A549 (cell line): ENCODE measurements around the gene MAP3K12. TPM values are rescaled to one million over a fixed set of nuclear protein-coding genes. Genes with fewer than 3 reads are reported as not detected.
A peak's percentile ranks its signal among the peaks of the same experiment; 100 is the strongest.

ENCODE experiments used
- ATAC-seq, 2 experiments: fragments of 200-7000 bp in 1 of 2; fragments of >200 bp in 1 of 2; cut with Nextera tagmentation in 1 of 2; cut with Tn5 transposase in 1 of 2; 3 replicates each; pipeline versions ENCODE4 v1.8.0 to v1.9.1; 2018 to 2020; ENCODE audit warnings: mild to moderate bottlenecking in 1 of 2, moderate library complexity in 1 of 2
- CTCF ChIA-PET: fragments of 300-600 bp; sonication (Branson Sonifier 250); formaldehyde crosslinking; extraction: SDS; loops from one replicate; lab custom pipeline; 2021; ENCODE audit warnings: antibody characterized with exemption, inconsistent platforms; lab: Yijun Ruan, JAX
- POLR2A ChIA-PET: fragments of 350-600 bp; formaldehyde crosslinking; extraction: SDS; loops from one replicate; lab custom pipeline; 2021; ENCODE audit warnings: antibody characterized with exemption, inconsistent platforms; lab: Yijun Ruan, JAX
- DNase-seq, 2 experiments: peaks; one replicate each; pipeline versions ENCODE4 v3.0.0 to v3.0.0-alpha.2; 2011 to 2016; ENCODE audit warnings: low read depth in 1 of 2, low spot score in 1 of 2
- FAIRE-seq: peaks from 2 replicates; lab custom pipeline; 2011; peaks lifted over from hg19 to GRCh38; lab: Jason Lieb, UNC
- H3K27ac ChIP-seq, 2 experiments: fragments of >200 bp; sonication (Bioruptor Twin); formaldehyde crosslinking; 3 replicates each; pipeline ENCODE4 v1.5.1; 2016 to 2017
- H3K4me1 ChIP-seq: fragments of >200 bp; sonication (Bioruptor Twin); formaldehyde crosslinking; 3 replicates; pipeline ENCODE4 v1.6.1; 2016
- H3K4me2 ChIP-seq: fragments of >200 bp; sonication (Bioruptor Twin); formaldehyde crosslinking; 3 replicates; pipeline ENCODE4 v1.6.1; 2016
- H3K4me3 ChIP-seq: fragments of >200 bp; sonication (Bioruptor Twin); formaldehyde crosslinking; 3 replicates; pipeline ENCODE4 v1.5.1; 2016
- H3K9me3 ChIP-seq: fragments of >200 bp; sonication (Bioruptor Twin); formaldehyde crosslinking; 3 replicates; pipeline ENCODE4 v1.6.1; 2016
- CHD2 ChIP-seq: fragments of 150-350 bp; IDR thresholded peaks from 2 replicates; pipeline ENCODE4 v1.6.1; 2014; ENCODE audit warnings: low read length; ENCODE audit not compliant: partially characterized antibody
- EP300 ChIP-seq, 2 experiments: fragments of >200 bp; sonication (Bioruptor Twin); formaldehyde crosslinking; IDR thresholded peaks; 2 replicates in 1 of 2; 3 replicates in 1 of 2; pipeline ENCODE4 v1.6.1; 2016 to 2017
- FOSL2 ChIP-seq, 2 experiments: fragments of 450-650 bp in 1 of 2; fragments of >200 bp in 1 of 2; sonication (Bioruptor Twin) in 1 of 2; formaldehyde crosslinking; IDR thresholded peaks; 2 replicates each; pipeline versions ENCODE4 v1.5.0 to v1.6.1; 2016 to 2020; ENCODE audit warnings: mild to moderate bottlenecking in 1 of 2, moderate library complexity in 1 of 2
- HOXA7 ChIP-seq: fragments of 250-450 bp; sonication (Bioruptor Pico); IDR thresholded peaks from 2 replicates; pipeline ENCODE4 v1.5.0; 2020; ENCODE audit warnings: mild to moderate bottlenecking, moderate library complexity
- HOXB13 ChIP-seq: fragments of 250-450 bp; sonication (Bioruptor Pico); IDR thresholded peaks from 2 replicates; pipeline ENCODE4 v1.5.0; 2020; ENCODE audit warnings: low read depth, mild to moderate bottlenecking, moderate library complexity
- JUN ChIP-seq, 2 experiments: fragments of >200 bp; sonication (Bioruptor Twin); formaldehyde crosslinking; IDR thresholded peaks; 2 replicates in 1 of 2; 3 replicates in 1 of 2; pipeline ENCODE4 v1.6.1; 2016 to 2017
- NPAS2 ChIP-seq: fragments of 250-450 bp; sonication (Bioruptor Pico); IDR thresholded peaks from 2 replicates; pipeline ENCODE4 v1.8.0; 2022; ENCODE audit warnings: mild to moderate bottlenecking, moderate library complexity, borderline replicate concordance
- PHF8 ChIP-seq: fragments of 200-600 bp; sonication (generic); IDR thresholded peaks from 2 replicates; pipeline ENCODE4 v1.6.1; 2016; ENCODE audit warnings: low read depth, mild to moderate bottlenecking, antibody characterized with exemption, moderate library complexity, borderline replicate concordance
- POLR2A ChIP-seq: IDR thresholded peaks from 2 replicates; pipeline ENCODE4 v1.6.1; 2012; ENCODE audit warnings: mild to moderate bottlenecking, low read length
- POLR2AphosphoS2 ChIP-seq: conservative IDR thresholded peaks from 2 replicates; pipeline ENCODE4 v1.6.1; 2012; ENCODE audit warnings: low read length, improper control_type of control experiment, inconsistent platforms
- RCOR1 ChIP-seq: fragments of 150-350 bp; IDR thresholded peaks from 2 replicates; pipeline ENCODE4 v1.6.1; 2014; ENCODE audit warnings: antibody characterized with exemption, low read length, low read depth
- SMC3 ChIP-seq: fragments of >200 bp; sonication (Bioruptor Twin); formaldehyde crosslinking; IDR thresholded peaks from 3 replicates; pipeline ENCODE4 v1.6.1; 2018; ENCODE audit warnings: inconsistent platforms
- TP53 ChIP-seq: fragments of 250-450 bp; sonication (Bioruptor Pico); IDR thresholded peaks from 2 replicates; pipeline ENCODE4 v1.5.0; 2021; ENCODE audit warnings: mild to moderate bottlenecking, moderate library complexity
- ZC3H11A ChIP-seq: fragments of 450-650 bp; IDR thresholded peaks from 2 replicates; pipeline ENCODE4 v1.6.1; 2014; ENCODE audit warnings: antibody characterized with exemption, mild to moderate bottlenecking
- ZFP36 ChIP-seq: fragments of 450-650 bp; IDR thresholded peaks from 2 replicates; pipeline ENCODE4 v1.6.1; 2014; ENCODE audit warnings: borderline replicate concordance; ENCODE audit not compliant: partially characterized antibody
- ZNF302 ChIP-seq: fragments of 250-450 bp; sonication (Bioruptor Pico); IDR thresholded peaks from 2 replicates; pipeline ENCODE4 v1.9.0; 2021; ENCODE audit warnings: inconsistent platforms, mild to moderate bottlenecking, moderate library complexity
- ZSCAN20 ChIP-seq: fragments of 250-450 bp; sonication (Bioruptor Pico); IDR thresholded peaks from 2 replicates; pipeline ENCODE4 v1.8.0; 2022; ENCODE audit warnings: mild to moderate bottlenecking, moderate library complexity
- WGBS: methylation state at CpG from one replicate; pipeline ENCODE4 v1.1.6; 2017; ENCODE audit errors: missing lambda C conversion rate; 5-methylcytosine and 5-hydroxymethylcytosine counted together
- polyA plus RNA-seq, 4 experiments: library from polyadenylated mRNA; depleted of rRNA in 3 of 4; stranded (reverse); fragments of >200 nt; fragmentation: RNase III in 1 of 4; extraction: RNeasy Plus Mini Kit Qiagen cat#74134 plus additional on column Dnase treatment in 1 of 4; gene quantifications; 2 replicates in 3 of 4; 3 replicates in 1 of 4; pipeline ENCODE4 v1.2.3, GENCODE V29; 2011 to 2017
- TF ChIP-seq, protein P1 (sequence below): fragments of >200 bp; sonication (Bioruptor Twin); formaldehyde crosslinking; IDR thresholded peaks from 3 replicates; pipeline ENCODE4 v1.6.1; 2016
- TF ChIP-seq, protein P2 (sequence below): fragments of 200-600 bp; sonication (generic); IDR thresholded peaks from 2 replicates; pipeline ENCODE4 v1.6.1; 2016; ENCODE audit warnings: antibody characterized with exemption, mild to moderate bottlenecking, moderate library complexity
- TF ChIP-seq, protein P3 (sequence below): fragments of 250-450 bp; sonication (Bioruptor Pico); IDR thresholded peaks from 2 replicates; pipeline ENCODE4 v1.5.0; 2021; ENCODE audit warnings: mild to moderate bottlenecking, moderate library complexity, borderline replicate concordance
- TF ChIP-seq, protein P4 (sequence below): fragments of 150-350 bp; IDR thresholded peaks from 2 replicates; pipeline ENCODE4 v1.6.1; 2014; ENCODE audit warnings: low read depth, mild to moderate bottlenecking, low read length

The MAP3K12 gene
- polyA plus RNA-seq, 2 of the 4 experiments (the other 2 are of a cell fraction): 18.7 to 21.9 TPM

DNA sequence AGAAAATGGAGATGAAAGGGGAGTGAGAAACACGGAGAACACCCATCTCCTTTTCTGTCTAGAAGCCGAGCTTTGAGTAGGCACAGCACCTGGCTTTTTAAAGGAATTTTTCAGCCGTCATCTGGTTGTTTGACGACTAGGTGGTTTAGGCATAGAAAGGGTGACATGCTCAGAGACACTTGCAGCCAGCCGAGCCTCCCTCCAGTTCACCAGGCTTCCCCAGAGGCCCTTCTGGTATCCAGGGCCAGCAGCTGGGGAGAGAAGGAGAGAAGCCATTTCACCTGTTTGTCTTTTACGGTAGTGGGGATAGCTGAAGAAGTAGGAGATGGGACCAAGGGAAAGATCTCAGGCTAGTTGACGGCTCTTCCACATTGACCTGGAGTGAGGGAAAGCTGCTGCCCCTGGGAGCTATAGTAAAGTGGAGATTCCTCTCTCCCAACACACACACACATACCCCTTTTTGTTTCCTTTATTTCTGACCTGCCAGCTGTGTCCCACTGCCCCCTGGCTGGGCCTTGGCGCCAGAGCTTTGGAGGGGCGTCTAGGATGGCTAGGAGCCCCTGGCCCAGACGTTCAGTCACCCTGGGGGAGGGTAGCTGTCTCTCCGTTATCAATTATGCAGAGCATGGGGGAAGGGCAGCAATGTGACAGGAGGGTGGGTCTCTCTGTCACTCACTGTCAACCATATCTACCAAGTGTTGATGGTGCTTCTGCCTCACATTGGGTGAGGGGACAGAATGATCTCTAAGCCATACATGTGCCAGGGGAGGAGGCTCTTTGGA, 5.5 kb downstream of the MAP3K12 start:
- peaks cover 55% of the 10 kb centered on the region for H3K4me1 ChIP-seq
- ChIA-PET CTCF (interaction anchor here (0.7 to 8.4 kb wide), 11 partner anchors 10 to 455 kb away, joined by 3 to 53 read pairs (median 4); partner anchors contain the start of gene NPFF), POLR2A (interaction anchor here (0.6 to 3.4 kb wide), 3 partner anchors 11 to 168 kb away, joined by 3 to 21 read pairs (median 3); no protein-coding TSS in a partner anchor)
- ATAC-seq: peak in 1 of 2 experiments; percentile 4; a peak in 1 of 6 replicates
- no peaks in the 10 kb centered on the region for H3K9me3 ChIP-seq
- 50% methylated on average over 11 of the region's 11 CpGs for WGBS
- FAIRE-seq: no peak
- peak overlapping the region; percentile 89 to 91 for H3K27ac ChIP-seq
- no peak for DNase-seq
- H3K4me2 ChIP-seq: peak overlapping the region; percentile 89
- TF ChIP-seq, protein P1, sequence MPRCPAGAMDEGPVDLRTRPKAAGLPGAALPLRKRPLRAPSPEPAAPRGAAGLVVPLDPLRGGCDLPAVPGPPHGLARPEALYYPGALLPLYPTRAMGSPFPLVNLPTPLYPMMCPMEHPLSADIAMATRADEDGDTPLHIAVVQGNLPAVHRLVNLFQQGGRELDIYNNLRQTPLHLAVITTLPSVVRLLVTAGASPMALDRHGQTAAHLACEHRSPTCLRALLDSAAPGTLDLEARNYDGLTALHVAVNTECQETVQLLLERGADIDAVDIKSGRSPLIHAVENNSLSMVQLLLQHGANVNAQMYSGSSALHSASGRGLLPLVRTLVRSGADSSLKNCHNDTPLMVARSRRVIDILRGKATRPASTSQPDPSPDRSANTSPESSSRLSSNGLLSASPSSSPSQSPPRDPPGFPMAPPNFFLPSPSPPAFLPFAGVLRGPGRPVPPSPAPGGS: no peak
- TF ChIP-seq HOXB13 (CRISPR knock-in tag) (no peak), NPAS2 (CRISPR knock-in tag) (no peak), POLR2A (peak; percentile 24; the same call in 1 of the 2 replicates), SMC3 (no peak), ZFP36 (no peak)
- H3K4me3 ChIP-seq: peak overlapping the region; percentile 60

DNA sequence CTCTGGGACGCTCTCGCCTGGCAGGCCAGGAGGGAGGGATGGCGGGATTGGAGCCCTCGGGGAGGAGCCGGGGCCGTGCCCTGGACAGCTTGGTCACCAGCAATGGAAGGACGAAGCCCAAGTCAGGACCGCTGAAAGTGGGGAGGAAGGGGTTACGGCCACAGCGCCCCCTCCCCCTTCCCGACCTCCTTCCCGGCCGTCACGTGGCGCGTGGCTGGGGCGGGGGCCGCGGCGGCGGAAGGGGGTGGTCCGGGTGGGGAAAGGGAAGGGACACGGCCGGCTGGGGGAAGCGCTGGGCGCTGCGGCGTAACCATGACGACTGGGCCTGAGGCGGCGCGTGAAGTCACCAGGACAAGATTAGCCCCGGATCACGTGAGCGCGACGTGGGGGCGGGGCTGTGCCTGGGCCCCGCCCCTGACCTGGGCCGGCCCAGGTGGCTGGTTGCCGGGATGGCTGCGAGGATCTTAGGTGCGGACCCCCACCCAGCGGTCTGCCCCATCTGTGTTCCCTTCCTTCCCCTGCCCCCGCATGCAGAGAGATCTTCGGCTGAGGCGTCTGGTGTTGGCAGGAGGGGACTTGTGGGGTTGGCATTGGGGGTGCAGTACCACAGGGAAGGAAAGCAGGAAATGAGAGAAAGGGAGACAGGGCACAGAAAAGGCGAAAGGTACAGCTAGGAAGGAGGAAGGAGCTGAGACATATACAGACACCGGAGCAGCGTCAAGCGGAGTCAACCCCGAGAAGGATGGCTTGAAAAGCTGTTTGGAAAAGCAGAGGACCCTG, 6.2 kb downstream of the MAP3K12 start:
- Histone ChIP-seq H3K4me2 (peak overlapping the region; percentile 89), H3K9me3 (no peaks in the 10 kb centered on the region), H3K4me1 (peaks cover 48% of the 10 kb centered on the region), H3K27ac (peak overlapping the region; percentile 89 to 91), H3K4me3 (peak overlapping the region; percentile 60)
- FAIRE-seq: no peak
- ATAC-seq: peak; percentile 80 to 84
- DNase-seq: peak; percentile 72 to 92
- ChIA-PET POLR2A (interaction anchor here (0.6 to 3.4 kb wide), 5 partner anchors 8 to 168 kb away, joined by 3 to 21 read pairs (median 3); partner anchors contain the start of gene TARBP2), CTCF (interaction anchor here (0.7 to 8.4 kb wide), 9 partner anchors 10 to 454 kb away, joined by 3 to 53 read pairs (median 7); partner anchors contain the start of gene NPFF)
- WGBS: 2% methylated on average over 30 of the region's 52 CpGs
- TF ChIP-seq ZC3H11A (no peak), POLR2AphosphoS2 (no peak), POLR2A (peak; percentile 85), TP53 (no peak; the same call in 1 of the 2 replicates), ZNF302 (CRISPR knock-in tag) (no peak), ZSCAN20 (CRISPR knock-in tag) (no peak), SMC3 (no peak), HOXA7 (CRISPR knock-in tag) (no peak), JUN (IDR thresholded peaks at IDR 0.05) (peak in 1 of 2 experiments; percentile 85; a peak in 3 of 5 replicates), CHD2 (no peak), FOSL2 (IDR thresholded peaks at IDR 0.05) (no peak), FOSL2 (CRISPR knock-in tag; IDR thresholded peaks at IDR 0.05) (no peak), EP300 (IDR thresholded peaks at IDR 0.05) (no peak), PHF8 (0 out of 2 replicates have a peak, but pooled peaks have one; percentile 22), HOXB13 (CRISPR knock-in tag) (no peak), RCOR1 (no peak)
- TF ChIP-seq, protein P2, sequence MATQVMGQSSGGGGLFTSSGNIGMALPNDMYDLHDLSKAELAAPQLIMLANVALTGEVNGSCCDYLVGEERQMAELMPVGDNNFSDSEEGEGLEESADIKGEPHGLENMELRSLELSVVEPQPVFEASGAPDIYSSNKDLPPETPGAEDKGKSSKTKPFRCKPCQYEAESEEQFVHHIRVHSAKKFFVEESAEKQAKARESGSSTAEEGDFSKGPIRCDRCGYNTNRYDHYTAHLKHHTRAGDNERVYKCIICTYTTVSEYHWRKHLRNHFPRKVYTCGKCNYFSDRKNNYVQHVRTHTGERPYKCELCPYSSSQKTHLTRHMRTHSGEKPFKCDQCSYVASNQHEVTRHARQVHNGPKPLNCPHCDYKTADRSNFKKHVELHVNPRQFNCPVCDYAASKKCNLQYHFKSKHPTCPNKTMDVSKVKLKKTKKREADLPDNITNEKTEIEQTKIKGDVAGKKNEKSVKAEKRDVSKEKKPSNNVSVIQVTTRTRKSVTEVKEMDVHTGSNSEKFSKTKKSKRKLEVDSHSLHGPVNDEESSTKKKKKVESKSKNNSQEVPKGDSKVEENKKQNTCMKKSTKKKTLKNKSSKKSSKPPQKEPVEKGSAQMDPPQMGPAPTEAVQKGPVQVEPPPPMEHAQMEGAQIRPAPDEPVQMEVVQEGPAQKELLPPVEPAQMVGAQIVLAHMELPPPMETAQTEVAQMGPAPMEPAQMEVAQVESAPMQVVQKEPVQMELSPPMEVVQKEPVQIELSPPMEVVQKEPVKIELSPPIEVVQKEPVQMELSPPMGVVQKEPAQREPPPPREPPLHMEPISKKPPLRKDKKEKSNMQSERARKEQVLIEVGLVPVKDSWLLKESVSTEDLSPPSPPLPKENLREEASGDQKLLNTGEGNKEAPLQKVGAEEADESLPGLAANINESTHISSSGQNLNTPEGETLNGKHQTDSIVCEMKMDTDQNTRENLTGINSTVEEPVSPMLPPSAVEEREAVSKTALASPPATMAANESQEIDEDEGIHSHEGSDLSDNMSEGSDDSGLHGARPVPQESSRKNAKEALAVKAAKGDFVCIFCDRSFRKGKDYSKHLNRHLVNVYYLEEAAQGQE: no peak; the same call in 1 of the 2 replicates
- TF ChIP-seq, protein P3, sequence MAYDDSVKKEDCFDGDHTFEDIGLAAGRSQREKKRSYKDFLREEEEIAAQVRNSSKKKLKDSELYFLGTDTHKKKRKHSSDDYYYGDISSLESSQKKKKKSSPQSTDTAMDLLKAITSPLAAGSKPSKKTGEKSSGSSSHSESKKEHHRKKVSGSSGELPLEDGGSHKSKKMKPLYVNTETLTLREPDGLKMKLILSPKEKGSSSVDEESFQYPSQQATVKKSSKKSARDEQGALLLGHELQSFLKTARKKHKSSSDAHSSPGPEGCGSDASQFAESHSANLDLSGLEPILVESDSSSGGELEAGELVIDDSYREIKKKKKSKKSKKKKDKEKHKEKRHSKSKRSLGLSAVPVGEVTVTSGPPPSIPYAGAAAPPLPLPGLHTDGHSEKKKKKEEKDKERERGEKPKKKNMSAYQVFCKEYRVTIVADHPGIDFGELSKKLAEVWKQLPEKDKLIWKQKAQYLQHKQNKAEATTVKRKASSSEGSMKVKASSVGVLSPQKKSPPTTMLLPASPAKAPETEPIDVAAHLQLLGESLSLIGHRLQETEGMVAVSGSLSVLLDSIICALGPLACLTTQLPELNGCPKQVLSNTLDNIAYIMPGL: no peak
- TF ChIP-seq, protein P4, sequence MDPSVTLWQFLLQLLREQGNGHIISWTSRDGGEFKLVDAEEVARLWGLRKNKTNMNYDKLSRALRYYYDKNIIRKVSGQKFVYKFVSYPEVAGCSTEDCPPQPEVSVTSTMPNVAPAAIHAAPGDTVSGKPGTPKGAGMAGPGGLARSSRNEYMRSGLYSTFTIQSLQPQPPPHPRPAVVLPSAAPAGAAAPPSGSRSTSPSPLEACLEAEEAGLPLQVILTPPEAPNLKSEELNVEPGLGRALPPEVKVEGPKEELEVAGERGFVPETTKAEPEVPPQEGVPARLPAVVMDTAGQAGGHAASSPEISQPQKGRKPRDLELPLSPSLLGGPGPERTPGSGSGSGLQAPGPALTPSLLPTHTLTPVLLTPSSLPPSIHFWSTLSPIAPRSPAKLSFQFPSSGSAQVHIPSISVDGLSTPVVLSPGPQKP: no peak
- TF ChIP-seq, protein P1: peak; percentile 43; the same call in 1 of the 3 replicates
